Loucy (cell line): ENCODE measurements around the gene GRAMD2A.

ENCODE experiments used
- CTCF ChIP-seq: fragments of 200-600 bp; sonication (generic); conservative IDR thresholded peaks from 2 replicates; pipeline ENCODE4 v1.5.1; 2014; ENCODE audit warnings: mild to moderate bottlenecking, antibody characterized with exemption, low read length
- EZH2phosphoT487 ChIP-seq: fragments of 200-600 bp; IDR thresholded peaks from 2 replicates; pipeline ENCODE4 v1.6.1; 2018; ENCODE audit warnings: antibody characterized with exemption, mild to moderate bottlenecking, moderate library complexity, borderline replicate concordance

GRCh38 chr15:72189250-72189902 lies 8.2 kb downstream of the GRAMD2A start:
- TF ChIP-seq CTCF (no peak), EZH2phosphoT487 (no peak)
